Smooth muscle cell (in vitro differentiated cells): ENCODE results near the gene TMEM255A. TPM values are rescaled to one million over a fixed set of nuclear protein-coding genes. Genes with fewer than 3 reads are reported as not detected.

Experiments
- DNase-seq: peaks from one replicate; lab custom pipeline; 2025; ENCODE audit not compliant: unreplicated experiment; lab: John Stamatoyannopoulos, UW
- H2AFZ ChIP-seq: fragments of 200-600 bp; sonication (generic); 2 replicates; pipeline ENCODE4 v1.6.0; 2016; ENCODE audit warnings: antibody characterized with exemption, low read depth, mild to moderate bottlenecking
- H3F3A ChIP-seq: fragments of 200-600 bp; sonication (generic); 2 replicates; pipeline ENCODE4 v1.6.0; 2017; ENCODE audit warnings: antibody characterized with exemption, low read depth
- H3K27ac ChIP-seq: fragments of 200-600 bp; sonication (generic); 2 replicates; pipeline ENCODE4 v1.5.1; 2016; ENCODE audit warnings: low read depth, mild to moderate bottlenecking
- H3K27me3 ChIP-seq: fragments of 200-600 bp; sonication (generic); 2 replicates; pipeline ENCODE4 v1.6.1; 2016; ENCODE audit warnings: low read depth, mild to moderate bottlenecking
- H3K36me3 ChIP-seq: fragments of 200-600 bp; sonication (generic); 2 replicates; pipeline ENCODE4 v1.5.1; 2016; ENCODE audit warnings: low read depth
- H3K4me1 ChIP-seq: fragments of 200-600 bp; sonication (generic); 2 replicates; pipeline ENCODE4 v1.5.1; 2016; ENCODE audit warnings: low read depth
- H3K4me2 ChIP-seq: fragments of 200-600 bp; sonication (generic); 2 replicates; pipeline ENCODE4 v1.6.0; 2016; ENCODE audit warnings: mild to moderate bottlenecking
- H3K4me3 ChIP-seq: fragments of 200-600 bp; sonication (generic); 2 replicates; pipeline ENCODE4 v1.5.1; 2016; ENCODE audit warnings: mild to moderate bottlenecking
- H3K79me2 ChIP-seq: fragments of 200-600 bp; sonication (generic); 2 replicates; pipeline ENCODE4 v1.6.0; 2016; ENCODE audit warnings: low read depth, mild to moderate bottlenecking
- H3K9ac ChIP-seq: fragments of 200-600 bp; sonication (generic); 2 replicates; pipeline ENCODE4 v1.6.0; 2016; ENCODE audit warnings: low read depth
- H3K9me3 ChIP-seq: fragments of 200-600 bp; sonication (generic); replicated peaks from 2 replicates; pipeline ENCODE4 v1.5.1; 2016; ENCODE audit warnings: low read depth
- H4K20me1 ChIP-seq: fragments of 200-600 bp; sonication (generic); 2 replicates; pipeline ENCODE4 v1.6.0; 2016; ENCODE audit warnings: low read depth
- CTCF ChIP-seq: fragments of 200-600 bp; sonication (generic); IDR thresholded peaks from 2 replicates; pipeline ENCODE4 v1.5.1; 2017; ENCODE audit warnings: borderline replicate concordance, mild to moderate bottlenecking, antibody characterized with exemption; ENCODE audit not compliant: insufficient read depth, poor library complexity, severe bottlenecking
- WGBS: methylation state at CpG from one replicate; pipeline ENCODE4 v1.1.7; 2016; ENCODE audit warnings: low lambda C conversion rate; 5-methylcytosine and 5-hydroxymethylcytosine counted together
- polyA plus RNA-seq: library from polyadenylated mRNA; unstranded; fragments of >200 nt; fragmentation: Nextera tagmentation; extraction: Ambion mirVana; gene quantifications from 2 replicates; pipeline ENCODE4 v1.2.1, GENCODE V29; 2016
- total RNA-seq: library from RNA; depleted of rRNA; stranded (reverse); fragments of >200 nt; gene quantifications from 2 replicates; pipeline ENCODE4 v1.2.3, GENCODE V29; 2014

The TMEM255A gene
- total and polyA plus RNA-seq, 2 experiments from 2014 or later = 0.04 TPM; not detected in 1

- Histone ChIP-seq H3K9ac (peak overlapping the region; percentile 78), H2AFZ (no peak overlapping the region), H3K36me3 (no peaks in the 10 kb centered on the region), H3K4me3 (peak overlapping the region; percentile 74), H3K27ac (peak overlapping the region; percentile 45), H4K20me1 (peaks cover 14% of the 10 kb centered on the region), H3K4me2 (peak overlapping the region; percentile 80), H3K4me1 (peaks cover 10% of the 10 kb centered on the region), H3K27me3 (no peaks in the 10 kb centered on the region), H3K79me2 (no peaks in the 10 kb centered on the region), H3K9me3 (no peaks in the 10 kb centered on the region), H3F3A (no peaks in the 10 kb centered on the region)
- DNase-seq = no peak
- WGBS = 37% methylated on average over 28 of the region's 28 CpGs
- no peak for TF ChIP-seq CTCF
Observed at GRCh38 chrX:120251471-120252011, 59.7 kb downstream of the TMEM255A start.

DNA sequence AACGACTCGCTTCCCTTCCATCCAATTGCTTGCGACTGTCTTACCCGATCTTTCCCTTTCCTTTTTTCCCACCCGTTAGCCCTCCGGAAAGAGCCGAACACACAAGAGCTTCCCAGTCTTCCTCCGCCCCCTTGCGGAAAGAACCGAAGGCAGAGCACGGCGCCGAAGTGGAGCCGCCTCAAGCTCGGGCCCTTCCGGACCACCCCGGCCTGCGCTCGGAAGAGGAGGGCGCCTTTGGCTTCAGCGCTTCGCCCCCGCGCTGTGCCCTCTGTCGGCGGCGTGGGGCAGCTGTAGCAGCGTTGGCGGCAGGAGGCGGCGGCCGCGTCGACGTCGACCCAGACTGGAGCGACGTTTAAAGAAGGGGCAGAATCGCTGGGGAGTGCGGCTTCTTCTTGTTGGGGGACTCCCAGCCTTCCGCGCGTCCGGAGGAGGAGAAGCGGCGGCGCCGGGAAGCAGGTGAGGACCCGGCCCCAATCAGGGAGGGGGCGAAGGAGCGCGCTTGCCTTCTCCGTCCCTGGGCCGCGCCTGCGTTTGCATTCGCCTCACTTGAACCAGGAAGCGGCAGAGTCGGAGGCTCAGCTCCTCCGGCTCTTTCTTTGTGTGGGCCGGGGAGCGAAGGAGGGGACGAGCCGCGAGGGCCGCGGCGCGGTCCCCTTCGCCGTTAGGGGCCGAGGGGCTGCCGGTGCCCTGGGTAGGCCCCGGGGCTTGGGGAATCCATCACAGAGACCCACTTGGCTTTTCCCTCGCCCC, 60.6 kb downstream of the TMEM255A start, which contains the start of gene ZBTB33:
Gene ZBTB33, plus strand, starts transcription at position 291 of the 750 bp plus-strand sequence. CDS start 2,604 bp downstream, outside the sequence.
- TF ChIP-seq CTCF = peak; percentile 40
- no peaks in the 10 kb centered on the region for H3K36me3 ChIP-seq
- H3K27me3 ChIP-seq = no peaks in the 10 kb centered on the region
- peak within 1 kb of the TSS; percentile 78 for H3K9ac ChIP-seq
- peak within 1 kb of the TSS; percentile 74 for H3K4me3 ChIP-seq
- peak within 1 kb of the TSS; percentile 67 for H2AFZ ChIP-seq
- peaks cover 14% of the 10 kb centered on the region for H4K20me1 ChIP-seq
- H3K9me3 ChIP-seq = no peaks in the 10 kb centered on the region
- 44% methylated on average over 58 of the region's 75 CpGs for WGBS
- no peaks in the 10 kb centered on the region for H3K79me2 ChIP-seq
- DNase-seq = peak; percentile 28
- peaks cover 10% of the 10 kb centered on the region for H3K4me1 ChIP-seq
- no peaks in the 10 kb centered on the region for H3F3A ChIP-seq
- peak within 1 kb of the TSS; percentile 80 for H3K4me2 ChIP-seq
- H3K27ac ChIP-seq = peak within 1 kb of the TSS; percentile 45

GRCh38 chrX:120244735-120245498, 66.3 kb downstream of the TMEM255A start:
- Histone ChIP-seq H3K9me3 (no peaks in the 10 kb centered on the region), H3K27ac (peak overlapping the region; percentile 61), H3K4me3 (peak overlapping the region; percentile 62), H3K9ac (peak overlapping the region; percentile 77), H3K4me2 (peak overlapping the region; percentile 91), H3K79me2 (no peaks in the 10 kb centered on the region), H3K36me3 (no peaks in the 10 kb centered on the region), H3K27me3 (no peaks in the 10 kb centered on the region), H4K20me1 (no peaks in the 10 kb centered on the region), H2AFZ (peak overlapping the region; percentile 97), H3K4me1 (peaks cover 5% of the 10 kb centered on the region), H3F3A (no peaks in the 10 kb centered on the region)
- DNase-seq = peak; percentile 5
- no peak for TF ChIP-seq CTCF
- 40% methylated on average over 43 of the region's 43 CpGs for WGBS
